Right kidney (tissue), 1 donor: ENCODE measurements around the gene P3H3.

Experiments used
- DNase-seq: peaks from one replicate; pipeline ENCODE4 v3.0.0-alpha.2; 2016

Gene P3H3

GRCh38 chr12:6826125-6826733 is 2.0 kb upstream of the P3H3 start:
- DNase-seq = no peak

- no peak for DNase-seq
Measured at GRCh38 chr12:6826734-6827436, 1.3 kb upstream of the P3H3 start.

GRCh38 chr12:6827437-6827911 is 733 bp upstream of the P3H3 start:
- DNase-seq = peak; percentile 79

GRCh38 chr12:6828781-6829535 is 751 bp downstream of the P3H3 start:
- peak; percentile 85 for DNase-seq

- no peak for DNase-seq
Measured at GRCh38 chr12:6829536-6830220, 1.5 kb downstream of the P3H3 start.

GRCh38 chr12:6830286-6830890 is 2.2 kb downstream of the P3H3 start:
- DNase-seq = no peak

GRCh38 chr12:6830999-6831398 is 2.8 kb downstream of the P3H3 start:
- DNase-seq = no peak

GRCh38 chr12:6831450-6831995 is 3.3 kb downstream of the P3H3 start:
- DNase-seq = no peak

GRCh38 chr12:6832125-6832524 is 3.9 kb downstream of the P3H3 start:
- no peak for DNase-seq

- DNase-seq = no peak
Measured at GRCh38 chr12:6833189-6833890, 5.1 kb downstream of the P3H3 start.

- DNase-seq = no peak
Measured at GRCh38 chr12:6834254-6834653, 6.0 kb downstream of the P3H3 start.

GRCh38 chr12:6834873-6835272 is 6.7 kb downstream of the P3H3 start:
- no peak for DNase-seq

GRCh38 chr12:6836851-6837250 is 8.6 kb downstream of the P3H3 start:
- no peak for DNase-seq

GRCh38 chr12:6837370-6838060 is 9.3 kb downstream of the P3H3 start:
- no peak for DNase-seq

- no peak for DNase-seq
Measured at GRCh38 chr12:6838854-6839253, 10.6 kb downstream of the P3H3 start.

- DNase-seq = no peak
Measured at GRCh38 chr12:6839482-6840201, 11.4 kb downstream of the P3H3 start.

- DNase-seq = no peak
Measured at GRCh38 chr12:6840330-6840729, 12.1 kb downstream of the P3H3 start.

GRCh38 chr12:6840761-6841515 is 12.7 kb downstream of the P3H3 start, which contains the start of gene GNB3:
Gene GNB3 (plus strand): TSS chr12:6840925. CDS start chr12:6841288, 363 bp downstream.
- no peak for DNase-seq

- no peak for DNase-seq
Measured at GRCh38 chr12:6842075-6842474, 13.9 kb downstream of the P3H3 start.
